ENCODE results near the gene CACNG5.

The CACNG5 gene

GRCh38 chr17:66885417-66885816 is 50.5 kb downstream of the CACNG5 start:
- H3K27ac ChIP-seq, result no peak overlapping the region
- no peak for TF ChIP-seq CTCF (IDR thresholded peaks at IDR 0.05)
- no peak for DNase-seq (ENCODE audit: low spot score)
- H3K4me3 ChIP-seq, result no peak overlapping the region

- no peak for DNase-seq (ENCODE audit: low spot score)
These were observed 54.7 kb downstream of the CACNG5 start for GRCh38 chr17:66889480-66890230.

GRCh38 chr17:66892246-66892645 is 57.3 kb downstream of the CACNG5 start:
- TF ChIP-seq CTCF (IDR thresholded peaks at IDR 0.05), result no peak
- H3K4me3 ChIP-seq, result no peak overlapping the region
- no peak for DNase-seq (ENCODE audit: low spot score)

More at GRCh38 chr17:66889480-66890230, 54.7 kb downstream of the CACNG5 start:
- no peak overlapping the region for H3K27ac ChIP-seq
- TF ChIP-seq CTCF (IDR thresholded peaks at IDR 0.05), result no peak
- H3K4me3 ChIP-seq, result no peak overlapping the region

GRCh38 chr17:66893382-66893781 is 58.5 kb downstream of the CACNG5 start:
- DNase-seq (ENCODE audit: low spot score), result no peak
- TF ChIP-seq CTCF (IDR thresholded peaks at IDR 0.05), result no peak

More at GRCh38 chr17:66892246-66892645, 57.3 kb downstream of the CACNG5 start:
- H3K27ac ChIP-seq, result no peak overlapping the region

GRCh38 chr17:66893863-66894262 is 58.9 kb downstream of the CACNG5 start:
- no peak overlapping the region for H3K27ac ChIP-seq

More at GRCh38 chr17:66893382-66893781, 58.5 kb downstream of the CACNG5 start:
- H3K27ac ChIP-seq, result no peak overlapping the region
- no peak overlapping the region for H3K4me3 ChIP-seq

GRCh38 chr17:66897141-66897540 is 62.2 kb downstream of the CACNG5 start:
- Histone ChIP-seq H3K4me3 (no peak overlapping the region), H3K27ac (no peak overlapping the region)
- no peak for TF ChIP-seq CTCF (IDR thresholded peaks at IDR 0.05)
- no peak for DNase-seq (ENCODE audit: low spot score)

More at GRCh38 chr17:66893863-66894262, 58.9 kb downstream of the CACNG5 start:
- no peak for TF ChIP-seq CTCF (IDR thresholded peaks at IDR 0.05)
- H3K4me3 ChIP-seq, result no peak overlapping the region
- no peak for DNase-seq (ENCODE audit: low spot score)

- no peak overlapping the region for H3K4me3 ChIP-seq
- DNase-seq (ENCODE audit: low spot score), result no peak
- no peak overlapping the region for H3K27ac ChIP-seq
- TF ChIP-seq CTCF (IDR thresholded peaks at IDR 0.05), result no peak
These were observed 63.6 kb downstream of the CACNG5 start for GRCh38 chr17:66898536-66898935.

Measured in coronary artery (tissue), 2 donors.